Keratinocyte (primary cell): ENCODE data around the gene HMCN1. TPM values are rescaled to one million over a fixed set of nuclear protein-coding genes. Genes with fewer than 3 reads are reported as not detected.

Experiments
- DNase-seq: peaks from one replicate; pipeline ENCODE4 v3.0.0-alpha.2; 2011; ENCODE audit warnings: low read depth, missing footprints, low spot score
- FAIRE-seq: peaks from 2 replicates; lab custom pipeline; 2011; peaks lifted over from hg19 to GRCh38; lab: Jason Lieb, UNC
- H2AFZ ChIP-seq: 2 replicates; pipeline ENCODE4 v1.6.0; 2012; ENCODE audit warnings: low read length, control low read depth, inconsistent platforms; ENCODE audit not compliant: control insufficient read depth
- H3K27ac ChIP-seq: 2 replicates; pipeline ENCODE4 v1.5.1; 2011; ENCODE audit warnings: low read length; ENCODE audit not compliant: control insufficient read depth, insufficient read depth
- H3K27me3 ChIP-seq: 3 replicates; pipeline ENCODE4 v1.6.0; 2011; ENCODE audit warnings: low read length; ENCODE audit not compliant: control insufficient read depth, insufficient read depth; ENCODE audit errors: extremely low read depth
- H3K36me3 ChIP-seq, 2 experiments: 2 replicates in 1 of 2; 3 replicates in 1 of 2; pipeline ENCODE4 v1.5.1; 2011; ENCODE audit warnings: low read length in 2 of 2, mild to moderate bottlenecking in 1 of 2; ENCODE audit not compliant: control insufficient read depth in 2 of 2, insufficient read depth in 2 of 2; ENCODE audit errors: extremely low read depth in 1 of 2
- H3K4me1 ChIP-seq: 3 replicates; pipeline ENCODE4 v1.5.1; 2011; ENCODE audit warnings: low read length; ENCODE audit not compliant: control insufficient read depth, insufficient read depth; ENCODE audit errors: extremely low read depth
- H3K4me2 ChIP-seq: 3 replicates; pipeline ENCODE4 v1.6.0; 2011; ENCODE audit warnings: low read depth, low read length; ENCODE audit not compliant: control insufficient read depth, insufficient read depth; ENCODE audit errors: extremely low read depth
- H3K4me3 ChIP-seq, 3 experiments: fragments of 200-600 bp in 1 of 3; sonication (generic) in 1 of 3; 2 replicates in 2 of 3; 3 replicates in 1 of 3; pipeline ENCODE4 v1.5.1; 2011 to 2016; ENCODE audit warnings: low read length in 3 of 3, mild to moderate bottlenecking in 3 of 3, control low read depth in 2 of 3, inconsistent platforms in 1 of 3, low read depth in 1 of 3, mixed read lengths in 1 of 3, mixed run types in 1 of 3, moderate library complexity in 1 of 3; ENCODE audit not compliant: control insufficient read depth in 2 of 3, insufficient read depth in 2 of 3; ENCODE audit errors: extremely low read depth in 1 of 3
- H3K79me2 ChIP-seq: 2 replicates; pipeline ENCODE4 v1.6.0; 2012; ENCODE audit warnings: low read length; ENCODE audit not compliant: control insufficient read depth, insufficient read depth
- H3K9ac ChIP-seq: 3 replicates; pipeline ENCODE4 v1.6.0; 2011; ENCODE audit warnings: low read length; ENCODE audit not compliant: control insufficient read depth, insufficient read depth; ENCODE audit errors: extremely low read depth
- H3K9me1 ChIP-seq: 3 replicates; pipeline ENCODE4 v1.6.0; 2011; ENCODE audit warnings: low read length; ENCODE audit not compliant: control insufficient read depth, insufficient read depth; ENCODE audit errors: extremely low read depth
- H3K9me3 ChIP-seq: 2 replicates; pipeline ENCODE4 v1.5.1; 2012; ENCODE audit warnings: low read depth, low read length; ENCODE audit not compliant: control insufficient read depth
- H4K20me1 ChIP-seq: 3 replicates; pipeline ENCODE4 v1.6.0; 2011; ENCODE audit warnings: low read length; ENCODE audit not compliant: control insufficient read depth, insufficient read depth; ENCODE audit errors: extremely low read depth
- CTCF ChIP-seq, 3 experiments: IDR thresholded peaks in 1 of 3; conservative IDR thresholded peaks in 1 of 3; optimal IDR thresholded peaks in 1 of 3; 2 replicates in 2 of 3; 3 replicates in 1 of 3; pipeline versions ENCODE3 to v1.5.1; 2011; ENCODE audit warnings: low read length in 3 of 3, mild to moderate bottlenecking in 3 of 3, moderate library complexity in 2 of 3, control low read depth in 1 of 3, inconsistent platforms in 1 of 3; ENCODE audit not compliant: insufficient read depth in 2 of 3; ENCODE audit errors: extremely low read depth in 1 of 3
- EZH2 ChIP-seq: IDR thresholded peaks from one replicate; pipeline ENCODE4 v1.6.1; 2012; ENCODE audit warnings: inconsistent platforms, mild to moderate bottlenecking, low read length, moderate library complexity
- dilution Hi-C: fragments of 300-500 bp; cut with MboI; formaldehyde crosslinking; loops from one replicate; pipeline ENCODE4 v1.7.0; 2020; ENCODE audit warnings: low sequenced_read_pairs; ENCODE audit not compliant: extremely low pct_ligation_motif_present
- polyA plus RNA-seq, 5 experiments: library from polyadenylated mRNA; depleted of rRNA in 3 of 5; stranded (reverse) in 3 of 5; stranded (forward) in 1 of 5; unstranded in 1 of 5; fragments of >200 nt; gene quantifications; 1 replicate in 1 of 5; 2 replicates in 3 of 5; 3 replicates in 1 of 5; pipeline versions ENCODE4 v1.2.1 to v1.2.3, GENCODE V29; 2011 to 2012; ENCODE audit warnings: missing spikeins in 2 of 5, low read depth in 1 of 5, low replicate concordance in 1 of 5

The HMCN1 gene
- polyA plus RNA-seq, 1 donor (not counting 4 experiments of a cell fraction or from before 2014, with no cell fraction given) = 1.8 TPM

- no peaks in the 10 kb centered on the region for H3K79me2 ChIP-seq
- TF ChIP-seq EZH2 (no peak), CTCF (optimal IDR thresholded peaks at IDR 0.05 in 1 of 3, IDR thresholded peaks at IDR 0.05 in 1 of 3, conservative IDR thresholded peaks at IDR 0.05 in 1 of 3; ENCODE audit: extremely low read depth in 1 of 3, insufficient read depth in 2 of 3, low read length in 3 of 3) (no peak)
- DNase-seq (no peak), FAIRE-seq (no peak)
- no peak overlapping the region for H3K4me2 ChIP-seq
- no peaks in the 10 kb centered on the region for H3K27me3 ChIP-seq
- no peak overlapping the region for H3K4me3 ChIP-seq
- no peaks in the 10 kb centered on the region for H3K36me3 ChIP-seq
- dilution Hi-C loops = no loop called here
- H3K9me3 ChIP-seq = no peaks in the 10 kb centered on the region
- peaks cover 19% of the 10 kb centered on the region for H3K4me1 ChIP-seq
- H3K9me1 ChIP-seq = no peaks in the 10 kb centered on the region
- H2AFZ ChIP-seq = no peak overlapping the region
- H3K27ac ChIP-seq = no peak overlapping the region
- H3K9ac ChIP-seq = no peak overlapping the region
- H4K20me1 ChIP-seq = no peaks in the 10 kb centered on the region
These were observed 497.8 kb downstream of the HMCN1 start for GRCh38 chr1:186231861-186232436.

GRCh38 chr1:186234976-186235686, 500.9 kb downstream of the HMCN1 start:
- Histone ChIP-seq H4K20me1 (no peaks in the 10 kb centered on the region), H3K9me3 (no peaks in the 10 kb centered on the region), H3K4me1 (peaks cover 27% of the 10 kb centered on the region), H2AFZ (no peak overlapping the region), H3K36me3 (no peaks in the 10 kb centered on the region), H3K9ac (no peak overlapping the region), H3K9me1 (no peaks in the 10 kb centered on the region), H3K27me3 (no peaks in the 10 kb centered on the region), H3K79me2 (no peaks in the 10 kb centered on the region), H3K4me3 (no peak overlapping the region), H3K4me2 (no peak overlapping the region), H3K27ac (no peak overlapping the region)
- TF ChIP-seq CTCF (optimal IDR thresholded peaks at IDR 0.05 in 1 of 3, IDR thresholded peaks at IDR 0.05 in 1 of 3, conservative IDR thresholded peaks at IDR 0.05 in 1 of 3; ENCODE audit: extremely low read depth in 1 of 3, insufficient read depth in 2 of 3, low read length in 3 of 3) = no peak
- no peak for TF ChIP-seq EZH2
- dilution Hi-C loops = no loop called here
- FAIRE-seq (peak; percentile 32), DNase-seq (no peak)
